Activated naive CD4-positive, alpha-beta T cell treated with anti-CD3 and anti-CD28 coated beads, Interleukin-2, amount 10 ng/mL, durations not matched to agents 7 days and 5 days (primary cell): ENCODE data around the gene ENPP5.

Experiments used
- CTCF ChIA-PET: fragments of 350-600 bp; sonication (Branson Sonifier 250); formaldehyde crosslinking; loops from one replicate; lab custom pipeline; 2021; ENCODE audit warnings: antibody characterized with exemption; lab: Charles Lee
- DNase-seq: peaks from one replicate; pipeline ENCODE4 v3.0.0-alpha.2; 2020
- H3K27ac Mint-ChIP-seq: one replicate; pipeline ENCODE4 v1.8.0; 2021; ENCODE audit warnings: mild to moderate bottlenecking, moderate library complexity, mixed read lengths
- H3K27me3 Mint-ChIP-seq: one replicate; pipeline ENCODE4 v1.8.0; 2021; ENCODE audit warnings: mild to moderate bottlenecking, mixed read lengths
- H3K36me3 Mint-ChIP-seq: one replicate; pipeline ENCODE4 v1.8.0; 2021; ENCODE audit warnings: mixed read lengths
- H3K4me1 Mint-ChIP-seq: one replicate; pipeline ENCODE4 v1.8.0; 2021; ENCODE audit warnings: mixed read lengths
- H3K4me3 Mint-ChIP-seq: one replicate; pipeline ENCODE4 v1.8.0; 2021; ENCODE audit warnings: mild to moderate bottlenecking, moderate library complexity, mixed read lengths
- H3K9me3 Mint-ChIP-seq: one replicate; pipeline ENCODE4 v1.8.0; 2021; ENCODE audit warnings: mixed read lengths

Gene ENPP5

DNA sequence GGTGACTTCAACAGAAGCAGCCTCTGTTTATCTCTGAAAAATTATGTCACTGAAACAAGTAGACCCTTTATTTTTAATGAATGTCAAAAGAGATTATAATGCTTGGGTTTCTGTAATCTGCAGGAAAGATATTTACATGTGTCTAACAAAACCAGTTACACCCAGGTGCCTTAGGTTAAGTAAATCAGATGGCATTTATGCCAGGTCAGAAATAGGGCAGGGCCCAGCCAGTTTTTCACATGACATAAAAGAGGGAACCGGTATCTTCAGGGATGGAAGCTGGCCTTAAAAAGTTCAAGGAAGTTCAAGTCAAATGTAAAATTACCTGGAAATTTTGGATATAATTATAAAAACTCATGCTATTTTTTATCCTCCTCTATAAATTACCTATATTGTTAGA is 55.1 kb downstream of the ENPP5 start:
- peaks cover 5% of the 10 kb centered on the region for H3K9me3 Mint-ChIP-seq
- H3K27ac Mint-ChIP-seq = no peak overlapping the region
- H3K4me3 Mint-ChIP-seq = no peak overlapping the region
- peaks cover 6% of the 10 kb centered on the region for H3K36me3 Mint-ChIP-seq
- DNase-seq = no peak
- peaks cover 11% of the 10 kb centered on the region for H3K4me1 Mint-ChIP-seq
- CTCF ChIA-PET = no interaction called here
- no peaks in the 10 kb centered on the region for H3K27me3 Mint-ChIP-seq

GRCh38 chr6:46113370-46113769 is 57.4 kb downstream of the ENPP5 start:
- H3K4me1 Mint-ChIP-seq = no peaks in the 10 kb centered on the region

More at GRCh38 chr6:46113370-46113769, 57.4 kb downstream of the ENPP5 start:
- H3K9me3 Mint-ChIP-seq = peaks cover 7% of the 10 kb centered on the region
- CTCF ChIA-PET = no interaction called here
- no peak for DNase-seq
- peaks cover 1% of the 10 kb centered on the region for H3K36me3 Mint-ChIP-seq
- H3K4me3 Mint-ChIP-seq = no peak overlapping the region
- H3K27me3 Mint-ChIP-seq = no peaks in the 10 kb centered on the region
- H3K27ac Mint-ChIP-seq = no peak overlapping the region
